Karpas-422 (cell line): Measurements from ENCODE around the gene USP13. TPM values are rescaled to one million over a fixed set of nuclear protein-coding genes. Genes with fewer than 3 reads are reported as not detected.

ENCODE experiments used
- DNase-seq: peaks from one replicate; pipeline ENCODE4 v3.0.0-alpha.2; 2015
- H2AFZ ChIP-seq: fragments of 200-600 bp; sonication (generic); 2 replicates; pipeline ENCODE4 v1.6.1; 2014; ENCODE audit warnings: antibody characterized with exemption, low read length, mixed read lengths
- H3K27ac ChIP-seq: fragments of 200-600 bp; sonication (generic); 2 replicates; pipeline ENCODE4 v1.5.1; 2014; ENCODE audit warnings: mild to moderate bottlenecking, low read length, moderate library complexity
- H3K27me3 ChIP-seq: fragments of 200-600 bp; sonication (generic); 2 replicates; pipeline ENCODE4 v1.6.1; 2014; ENCODE audit warnings: low read length, mixed read lengths
- H3K36me3 ChIP-seq: fragments of 200-600 bp; sonication (generic); 2 replicates; pipeline ENCODE4 v1.6.1; 2014; ENCODE audit warnings: low read length, mixed read lengths; ENCODE audit not compliant: insufficient read depth
- H3K4me1 ChIP-seq: fragments of 200-600 bp; sonication (generic); 2 replicates; pipeline ENCODE4 v1.6.1; 2014; ENCODE audit warnings: mild to moderate bottlenecking, low read length, mixed read lengths
- H3K4me2 ChIP-seq: fragments of 200-600 bp; sonication (generic); 2 replicates; pipeline ENCODE4 v1.6.1; 2014; ENCODE audit warnings: low read length, low read depth, mild to moderate bottlenecking; ENCODE audit not compliant: poor library complexity, severe bottlenecking
- H3K4me3 ChIP-seq: fragments of 200-600 bp; sonication (generic); 2 replicates; pipeline ENCODE4 v1.5.1; 2014; ENCODE audit warnings: mild to moderate bottlenecking, antibody characterized with exemption, low read length, mixed read lengths
- H3K79me2 ChIP-seq: fragments of 200-600 bp; sonication (generic); 2 replicates; pipeline ENCODE4 v1.6.1; 2014; ENCODE audit warnings: mild to moderate bottlenecking, low read length, mixed read lengths
- H3K9ac ChIP-seq: fragments of 200-600 bp; sonication (generic); 2 replicates; pipeline ENCODE4 v1.6.0; 2014; ENCODE audit warnings: low read length
- H3K9me2 ChIP-seq: fragments of 200-600 bp; sonication (generic), shearing (Covaris generic); replicated peaks from 2 replicates; pipeline ENCODE4 v1.6.0; 2014; ENCODE audit warnings: mild to moderate bottlenecking, low read length, moderate library complexity; ENCODE audit not compliant: insufficient read depth
- H3K9me3 ChIP-seq: fragments of 300-700, 200-600 bp; sonication (generic); 2 replicates; pipeline ENCODE4 v1.6.1; 2014; ENCODE audit warnings: low read length, mixed read lengths
- H4K20me1 ChIP-seq: fragments of 200-600 bp; sonication (generic); 2 replicates; pipeline ENCODE4 v1.6.1; 2014; ENCODE audit warnings: mild to moderate bottlenecking, antibody characterized with exemption, low read length, low read depth; ENCODE audit not compliant: insufficient read depth
- total RNA-seq: library from RNA; depleted of rRNA; stranded (reverse); fragments of >200 nt; shearing (Covaris generic); gene quantifications from 2 replicates; pipeline ENCODE4 v1.2.3, GENCODE V29; 2014; ENCODE audit warnings: low replicate concordance

The USP13 gene
- total RNA-seq, 1 experiment from 2014 or later: 22.1 TPM

GRCh38 chr3:179695672-179696313 is 43.0 kb downstream of the USP13 start:
- H3K27me3 ChIP-seq: no peaks in the 10 kb centered on the region
- no peak overlapping the region for H3K4me3 ChIP-seq
- peaks cover 16% of the 10 kb centered on the region for H3K4me1 ChIP-seq
- H3K9me3 ChIP-seq: no peaks in the 10 kb centered on the region
- peaks cover 9% of the 10 kb centered on the region; the same call in 1 of the 2 replicates for H3K36me3 ChIP-seq
- H3K9me2 ChIP-seq: no peaks in the 10 kb centered on the region
- no peak overlapping the region for H3K27ac ChIP-seq
- H2AFZ ChIP-seq: no peak overlapping the region
- DNase-seq: no peak
- H3K79me2 ChIP-seq: peaks cover 85% of the 10 kb centered on the region
- no peak overlapping the region for H3K4me2 ChIP-seq
- no peak overlapping the region for H3K9ac ChIP-seq
- no peaks in the 10 kb centered on the region for H4K20me1 ChIP-seq

DNA sequence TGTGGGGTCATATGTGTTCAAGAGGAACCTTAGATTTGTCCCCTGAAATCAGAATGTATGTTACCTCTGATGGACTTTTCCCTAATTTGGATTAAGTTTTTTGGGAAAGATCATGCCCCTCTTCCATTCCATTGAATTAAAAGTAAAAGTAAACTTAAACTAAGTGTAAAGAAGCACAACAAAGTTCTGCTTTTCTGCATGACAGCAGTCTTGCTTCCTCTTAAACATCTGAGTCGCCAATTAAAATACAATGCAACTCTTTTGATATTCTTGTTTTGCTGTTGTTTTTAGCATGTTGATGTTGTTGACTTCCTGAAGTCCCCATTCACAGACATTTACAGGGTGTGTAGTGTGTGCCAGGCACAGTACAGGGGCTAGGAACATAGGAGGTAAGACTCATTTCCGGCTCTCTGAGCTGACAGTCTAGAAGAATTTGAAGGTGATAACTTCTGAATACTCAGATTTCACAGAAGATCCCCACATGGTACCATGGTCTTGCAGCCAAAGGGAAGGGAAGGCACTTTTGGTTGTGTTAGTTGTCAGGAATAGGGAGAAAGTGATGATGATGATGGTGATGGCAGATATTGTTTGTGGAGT is 45.0 kb downstream of the USP13 start:
- H3K27me3 ChIP-seq: no peaks in the 10 kb centered on the region
- no peaks in the 10 kb centered on the region for H3K9me2 ChIP-seq
- H3K4me3 ChIP-seq: no peak overlapping the region
- no peak overlapping the region for H2AFZ ChIP-seq
- peaks cover 16% of the 10 kb centered on the region for H3K4me1 ChIP-seq
- no peaks in the 10 kb centered on the region for H4K20me1 ChIP-seq
- H3K36me3 ChIP-seq: peaks cover 3% of the 10 kb centered on the region; the same call in 1 of the 2 replicates
- H3K9me3 ChIP-seq: no peaks in the 10 kb centered on the region
- H3K79me2 ChIP-seq: peaks cover 81% of the 10 kb centered on the region
- 0 out of 2 replicates have a peak overlapping the region, but pooled peaks have one; percentile 2 for H3K27ac ChIP-seq
- no peak for DNase-seq
- no peak overlapping the region for H3K9ac ChIP-seq
- H3K4me2 ChIP-seq: no peak overlapping the region

DNA sequence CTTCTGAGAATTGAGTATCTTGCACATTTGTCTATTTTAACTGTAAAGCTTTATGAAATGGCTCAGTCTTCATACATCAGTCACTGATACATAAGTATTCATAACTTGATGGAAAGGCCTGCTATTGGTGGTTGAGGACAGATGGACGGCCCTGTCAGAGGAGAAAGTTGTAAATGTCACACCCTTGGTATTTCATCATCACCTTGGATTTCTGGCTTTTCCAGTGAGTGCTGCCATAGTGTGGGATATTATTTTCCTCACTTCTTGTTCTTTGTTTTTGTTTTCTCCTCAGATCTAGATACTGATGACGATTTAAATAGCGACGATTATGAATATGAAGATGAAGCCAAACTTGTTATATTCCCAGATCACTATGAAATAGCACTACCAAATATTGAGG is 47.9 kb downstream of the USP13 start:
- no peaks in the 10 kb centered on the region for H3K9me3 ChIP-seq
- H3K4me2 ChIP-seq: no peak overlapping the region
- no peak overlapping the region for H2AFZ ChIP-seq
- DNase-seq: no peak
- H3K79me2 ChIP-seq: peaks cover 68% of the 10 kb centered on the region
- no peak overlapping the region for H3K27ac ChIP-seq
- H3K4me3 ChIP-seq: no peak overlapping the region
- no peaks in the 10 kb centered on the region for H3K9me2 ChIP-seq
- no peaks in the 10 kb centered on the region for H4K20me1 ChIP-seq
- H3K4me1 ChIP-seq: peaks cover 11% of the 10 kb centered on the region
- no peak overlapping the region for H3K9ac ChIP-seq
- H3K36me3 ChIP-seq: peaks cover 6% of the 10 kb centered on the region; the same call in 1 of the 2 replicates
- no peaks in the 10 kb centered on the region for H3K27me3 ChIP-seq

GRCh38 chr3:179701176-179701827 is 48.5 kb downstream of the USP13 start:
- H2AFZ ChIP-seq: no peak overlapping the region
- H3K9me2 ChIP-seq: no peaks in the 10 kb centered on the region
- no peak overlapping the region for H3K27ac ChIP-seq
- H3K27me3 ChIP-seq: no peaks in the 10 kb centered on the region
- no peak overlapping the region for H3K9ac ChIP-seq
- DNase-seq: no peak
- no peaks in the 10 kb centered on the region for H4K20me1 ChIP-seq
- H3K79me2 ChIP-seq: peaks cover 68% of the 10 kb centered on the region
- no peak overlapping the region for H3K4me3 ChIP-seq
- no peak overlapping the region for H3K4me2 ChIP-seq
- H3K9me3 ChIP-seq: no peaks in the 10 kb centered on the region
- H3K36me3 ChIP-seq: peaks cover 8% of the 10 kb centered on the region; the same call in 1 of the 2 replicates
- peaks cover 9% of the 10 kb centered on the region for H3K4me1 ChIP-seq

DNA sequence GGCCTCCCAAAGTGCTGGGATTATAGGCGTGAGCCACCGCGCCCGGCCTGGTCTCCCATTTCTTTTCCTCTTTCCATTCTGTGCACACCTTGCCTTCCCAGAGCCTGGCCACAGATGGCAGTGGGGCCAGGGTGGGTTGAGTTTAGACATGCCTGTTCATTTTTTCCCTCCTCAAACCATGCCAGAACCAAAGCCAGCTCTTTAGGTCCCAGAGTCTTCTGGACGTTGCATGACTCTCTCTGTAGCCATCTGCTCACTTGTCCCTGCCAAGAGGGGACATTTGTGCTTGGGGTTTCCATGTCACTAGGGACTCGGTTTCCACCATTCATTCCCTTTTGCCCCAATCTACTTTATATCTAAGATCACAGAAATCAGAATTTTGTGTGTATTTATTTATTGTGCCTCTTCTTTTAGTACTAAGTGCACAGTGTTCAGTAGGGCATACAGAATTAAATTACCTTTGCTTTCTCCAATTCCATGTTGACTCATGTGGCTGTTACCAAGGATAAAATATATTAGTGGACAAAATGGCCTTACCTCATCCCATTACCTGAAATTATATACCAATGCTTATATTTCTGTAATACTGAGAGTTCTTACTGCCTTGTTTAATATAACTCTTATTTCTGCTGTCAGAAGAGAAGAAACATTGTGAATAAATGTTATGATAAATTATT is 49.6 kb downstream of the USP13 start:
- no peak for DNase-seq
- H3K27me3 ChIP-seq: no peaks in the 10 kb centered on the region
- no peak overlapping the region for H2AFZ ChIP-seq
- no peak overlapping the region for H3K9ac ChIP-seq
- H3K9me3 ChIP-seq: no peaks in the 10 kb centered on the region
- H3K79me2 ChIP-seq: peaks cover 62% of the 10 kb centered on the region
- H4K20me1 ChIP-seq: 0 out of 2 replicates have a peak, but pooled peaks cover 2% of the 10 kb centered on the region
- peaks cover 3% of the 10 kb centered on the region for H3K4me1 ChIP-seq
- H3K9me2 ChIP-seq: no peaks in the 10 kb centered on the region
- H3K36me3 ChIP-seq: peaks cover 15% of the 10 kb centered on the region; the same call in 1 of the 2 replicates
- H3K4me2 ChIP-seq: no peak overlapping the region
- H3K27ac ChIP-seq: no peak overlapping the region
- no peak overlapping the region for H3K4me3 ChIP-seq

DNA sequence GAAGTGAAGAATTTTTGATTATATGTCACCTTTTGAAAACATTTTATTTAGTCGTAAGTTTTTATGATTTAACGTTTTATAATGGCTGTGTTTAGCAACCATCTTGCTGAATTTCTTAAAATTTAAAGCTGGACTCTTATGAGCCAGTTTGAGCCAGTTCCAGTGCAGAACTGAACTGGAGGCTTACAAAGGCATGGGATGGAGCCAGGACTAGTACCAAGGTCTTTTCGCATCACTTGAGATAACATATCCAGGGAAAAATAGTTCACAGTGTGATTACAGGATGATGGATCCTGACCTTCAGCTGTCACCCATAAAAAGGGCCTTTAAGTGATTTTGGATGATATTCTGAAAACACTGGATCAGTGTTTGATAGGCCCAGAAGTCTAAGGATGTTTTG is 51.0 kb downstream of the USP13 start:
- H3K79me2 ChIP-seq: peaks cover 62% of the 10 kb centered on the region
- H3K9me2 ChIP-seq: no peaks in the 10 kb centered on the region
- H3K9me3 ChIP-seq: no peaks in the 10 kb centered on the region
- 0 out of 2 replicates have a peak, but pooled peaks cover 5% of the 10 kb centered on the region for H4K20me1 ChIP-seq
- H3K4me3 ChIP-seq: no peak overlapping the region
- H3K4me1 ChIP-seq: no peaks in the 10 kb centered on the region
- no peak for DNase-seq
- no peak overlapping the region for H3K9ac ChIP-seq
- H3K4me2 ChIP-seq: no peak overlapping the region
- H2AFZ ChIP-seq: no peak overlapping the region
- no peak overlapping the region for H3K27ac ChIP-seq
- peaks cover 21% of the 10 kb centered on the region; the same call in 1 of the 2 replicates for H3K36me3 ChIP-seq
- H3K27me3 ChIP-seq: no peaks in the 10 kb centered on the region

GRCh38 chr3:179706233-179706632 is 53.4 kb downstream of the USP13 start:
- Histone ChIP-seq H3K9ac (no peak overlapping the region), H2AFZ (no peak overlapping the region), H3K27me3 (no peaks in the 10 kb centered on the region), H3K4me2 (no peak overlapping the region), H3K36me3 (peaks cover 30% of the 10 kb centered on the region; the same call in 1 of the 2 replicates), H3K4me3 (no peak overlapping the region), H3K27ac (no peak overlapping the region), H3K9me3 (no peaks in the 10 kb centered on the region), H4K20me1 (0 out of 2 replicates have a peak, but pooled peaks cover 5% of the 10 kb centered on the region), H3K79me2 (peaks cover 62% of the 10 kb centered on the region), H3K4me1 (no peaks in the 10 kb centered on the region), H3K9me2 (no peaks in the 10 kb centered on the region)
- no peak for DNase-seq

- Histone ChIP-seq H3K4me3 (no peak overlapping the region), H3K79me2 (peaks cover 68% of the 10 kb centered on the region), H3K4me2 (no peak overlapping the region), H4K20me1 (0 out of 2 replicates have a peak, but pooled peaks cover 5% of the 10 kb centered on the region), H3K4me1 (no peaks in the 10 kb centered on the region), H3K9me3 (no peaks in the 10 kb centered on the region), H3K9me2 (no peaks in the 10 kb centered on the region), H3K36me3 (peaks cover 38% of the 10 kb centered on the region; the same call in 1 of the 2 replicates), H3K9ac (no peak overlapping the region), H2AFZ (no peak overlapping the region), H3K27me3 (no peaks in the 10 kb centered on the region), H3K27ac (no peak overlapping the region)
- no peak for DNase-seq
These were observed 57.2 kb downstream of the USP13 start for GRCh38 chr3:179710079-179710478.
